H1 (cell line): ENCODE data around the gene PLPPR4. TPM values are rescaled to one million over a fixed set of nuclear protein-coding genes. Genes with fewer than 3 reads are reported as not detected.

Experiments used
- CTCF ChIA-PET: fragments of 300-600 bp; sonication (Branson Sonifier 250); formaldehyde crosslinking; loops from one replicate; lab custom pipeline; 2021; ENCODE audit not compliant: partially characterized antibody; lab: Charles Lee
- POLR2A ChIA-PET: fragments of 300-600 bp; sonication (Branson Sonifier 250); formaldehyde crosslinking; loops from one replicate; lab custom pipeline; 2021; ENCODE audit warnings: inconsistent platforms; ENCODE audit not compliant: partially characterized antibody; lab: Charles Lee
- DNase-seq, 2 experiments: peaks; one replicate each; pipeline versions ENCODE4 v3.0.0 to v3.0.0-alpha.2; 2010 to 2022; ENCODE audit warnings: low spot score in 2 of 2, low read depth in 1 of 2, mixed read lengths in 1 of 2
- FAIRE-seq: peaks from 2 replicates; lab custom pipeline; 2011; peaks lifted over from hg19 to GRCh38; lab: Jason Lieb, UNC
- H2AFZ ChIP-seq: 2 replicates; pipeline ENCODE4 v1.8.1; 2012; ENCODE audit warnings: low read length, inconsistent platforms
- H2AK5ac ChIP-seq: 2 replicates; pipeline ENCODE4 v1.6.1; 2013; ENCODE audit warnings: low read depth, low read length
- H2BK120ac ChIP-seq: replicated peaks from 2 replicates; pipeline ENCODE3; 2013; ENCODE audit warnings: low read depth, low read length, inconsistent platforms
- H2BK12ac ChIP-seq: 2 replicates; pipeline ENCODE4 v1.6.1; 2013; ENCODE audit warnings: low read depth, low read length
- H2BK15ac ChIP-seq: 2 replicates; pipeline ENCODE4 v1.6.1; 2013; ENCODE audit warnings: low read length
- H2BK20ac ChIP-seq: 2 replicates; pipeline ENCODE4 v1.6.1; 2013; ENCODE audit warnings: low read length
- H2BK5ac ChIP-seq: 2 replicates; pipeline ENCODE4 v1.6.1; 2013; ENCODE audit warnings: low read depth, low read length
- H3K14ac ChIP-seq: 2 replicates; pipeline ENCODE4 v1.6.1; 2013; ENCODE audit warnings: inconsistent platforms; ENCODE audit not compliant: insufficient read length
- H3K18ac ChIP-seq: 2 replicates; pipeline ENCODE4 v1.6.1; 2013; ENCODE audit warnings: low read length; ENCODE audit errors: extremely low read depth
- H3K23ac ChIP-seq: 2 replicates; pipeline ENCODE4 v1.6.1; 2013; ENCODE audit warnings: inconsistent platforms; ENCODE audit not compliant: insufficient read length
- H3K23me2 ChIP-seq: 2 replicates; pipeline ENCODE4 v1.6.1; 2013; ENCODE audit warnings: low read depth, low read length
- H3K27ac ChIP-seq: 2 replicates; pipeline ENCODE4 v1.6.1; 2011; ENCODE audit warnings: low read depth, low read length, inconsistent platforms
- H3K27me3 ChIP-seq, 4 experiments: replicated peaks in 1 of 4; 1 replicate in 1 of 4; 2 replicates in 3 of 4; pipeline versions ENCODE4 v1.6.1 to v1.8.1; 2011 to 2013; ENCODE audit warnings: low read length in 3 of 4, mild to moderate bottlenecking in 3 of 4, inconsistent platforms in 2 of 4, mixed read lengths in 2 of 4, moderate library complexity in 1 of 4; ENCODE audit not compliant: control insufficient read depth in 3 of 4, insufficient read depth in 3 of 4; ENCODE audit errors: extremely low read depth in 1 of 4
- H3K36me3 ChIP-seq, 4 experiments: 2 replicates each; pipeline versions ENCODE4 v1.6.1 to v1.8.1; 2011 to 2013; ENCODE audit warnings: mild to moderate bottlenecking in 4 of 4, low read length in 3 of 4, moderate library complexity in 2 of 4, control low read depth in 1 of 4, inconsistent platforms in 1 of 4; ENCODE audit not compliant: insufficient read depth in 4 of 4, control insufficient read depth in 2 of 4
- H3K4ac ChIP-seq: replicated peaks from 2 replicates; pipeline ENCODE3; 2013; ENCODE audit warnings: low read length, low read depth, mixed read lengths, inconsistent platforms; ENCODE audit not compliant: insufficient read length
- H3K4me1 ChIP-seq, 4 experiments: replicated peaks in 1 of 4; 1 replicate in 1 of 4; 2 replicates in 3 of 4; pipeline versions ENCODE4 v1.6.1 to v1.8.1; 2011 to 2013; ENCODE audit warnings: low read length in 3 of 4, inconsistent platforms in 2 of 4, mixed read lengths in 1 of 4; ENCODE audit not compliant: insufficient read depth in 4 of 4, control insufficient read depth in 3 of 4
- H3K4me2 ChIP-seq, 2 experiments: 2 replicates each; pipeline versions ENCODE4 v1.6.1 to v1.8.1; 2011 to 2013; ENCODE audit warnings: low read depth in 2 of 2, low read length in 2 of 2, control low read depth in 1 of 2, inconsistent platforms in 1 of 2, mild to moderate bottlenecking in 1 of 2; ENCODE audit not compliant: insufficient read depth in 1 of 2
- H3K4me3 ChIP-seq, 4 experiments: fragments of 200-600, 300-600 bp in 1 of 4; sonication (generic), shearing (Covaris generic), sonication (Bioruptor Twin) in 1 of 4; 2 replicates each; pipeline versions ENCODE4 v1.5.1 to v1.8.1; 2011 to 2016; ENCODE audit warnings: low read length in 4 of 4, low read depth in 3 of 4, control low read depth in 2 of 4, inconsistent platforms in 2 of 4, mild to moderate bottlenecking in 2 of 4, mixed read lengths in 1 of 4, moderate library complexity in 1 of 4; ENCODE audit not compliant: insufficient read depth in 2 of 4; ENCODE audit errors: extremely low read depth in 1 of 4
- H3K56ac ChIP-seq: replicated peaks from 2 replicates; pipeline ENCODE3; 2013; ENCODE audit warnings: low read depth, mild to moderate bottlenecking, mixed read lengths, low read length, inconsistent platforms; ENCODE audit not compliant: insufficient read length
- H3K79me1 ChIP-seq: 2 replicates; pipeline ENCODE4 v1.6.1; 2013; ENCODE audit warnings: low read depth, low read length, control low read depth
- H3K79me2 ChIP-seq, 2 experiments: 2 replicates each; pipeline versions ENCODE4 v1.6.1 to v1.8.1; 2012 to 2013; ENCODE audit warnings: low read length in 2 of 2, mild to moderate bottlenecking in 2 of 2, inconsistent platforms in 1 of 2; ENCODE audit not compliant: insufficient read depth in 2 of 2, control insufficient read depth in 1 of 2
- H3K9ac ChIP-seq, 4 experiments: replicated peaks in 1 of 4; 1 replicate in 1 of 4; 2 replicates in 3 of 4; pipeline versions ENCODE4 v1.6.1 to v1.8.1; 2011 to 2013; ENCODE audit warnings: low read depth in 3 of 4, low read length in 3 of 4, control low read depth in 2 of 4, mild to moderate bottlenecking in 2 of 4, moderate library complexity in 2 of 4, inconsistent platforms in 1 of 4; ENCODE audit errors: extremely low read depth in 1 of 4
- H3K9me3 ChIP-seq, 2 experiments: 2 replicates each; pipeline versions ENCODE4 v1.6.1 to v1.8.1; 2012 to 2013; ENCODE audit warnings: mild to moderate bottlenecking in 2 of 2, moderate library complexity in 2 of 2, control low read depth in 1 of 2, inconsistent platforms in 1 of 2, low read depth in 1 of 2, low read length in 1 of 2, mixed read lengths in 1 of 2; ENCODE audit not compliant: insufficient read depth in 2 of 2
- H4K20me1 ChIP-seq, 2 experiments: replicated peaks in 1 of 2; 2 replicates each; pipeline versions ENCODE3 to v1.8.1; 2011 to 2013; ENCODE audit warnings: inconsistent platforms in 2 of 2, low read length in 2 of 2, mild to moderate bottlenecking in 1 of 2; ENCODE audit not compliant: insufficient read depth in 2 of 2, control insufficient read depth in 1 of 2
- H4K5ac ChIP-seq: 2 replicates; pipeline ENCODE4 v1.6.1; 2013; ENCODE audit warnings: low read length, low read depth, mixed read lengths, inconsistent platforms; ENCODE audit not compliant: insufficient read length
- H4K8ac ChIP-seq: 2 replicates; pipeline ENCODE4 v1.8.0; 2013; ENCODE audit warnings: mild to moderate bottlenecking, moderate library complexity, low read length, inconsistent platforms; ENCODE audit not compliant: insufficient read depth; ENCODE audit errors: extremely low read depth
- H4K91ac ChIP-seq: replicated peaks from 2 replicates; pipeline ENCODE3; 2013; ENCODE audit warnings: low read length, mixed read lengths, inconsistent platforms; ENCODE audit not compliant: insufficient read length
- CTCF ChIP-seq, 3 experiments: IDR thresholded peaks; 1 replicate in 2 of 3; 2 replicates in 1 of 3; pipeline versions ENCODE4 v1.5.1 to v1.6.1; 2011; ENCODE audit warnings: low read length in 3 of 3, mild to moderate bottlenecking in 3 of 3, inconsistent platforms in 2 of 3, low read depth in 1 of 3, moderate library complexity in 1 of 3; ENCODE audit not compliant: insufficient read depth in 1 of 3; ENCODE audit errors: control extremely low read depth in 1 of 3
- POLR2AphosphoS5 ChIP-seq: IDR thresholded peaks from 2 replicates; pipeline ENCODE4 v1.6.1; 2011; ENCODE audit warnings: low read depth, low read length
- whole genome bisulfite sequencing, 2 experiments: shearing (Covaris generic) in 1 of 2; methylation state at CpG; one replicate each; pipeline versions ENCODE4 v1.1.6 to v1.1.7; 2013 to 2015; ENCODE audit warnings: low lambda C conversion rate in 2 of 2, mixed read lengths in 2 of 2, inconsistent platforms in 1 of 2, low coverage in 1 of 2, missing lambda C conversion rate in 1 of 2; ENCODE audit not compliant: insufficient replicate concordance in 2 of 2, insufficient coverage in 1 of 2, insufficient read length in 1 of 2; ENCODE audit errors: extremely low coverage in 1 of 2, missing lambda C conversion rate in 1 of 2; 5-methylcytosine and 5-hydroxymethylcytosine counted together
- polyA plus RNA-seq, 7 experiments: library from polyadenylated mRNA; depleted of rRNA in 3 of 7; stranded (reverse) in 5 of 7; unstranded in 2 of 7; fragments of >200 nt in 5 of 7; fragments of 200-250 nt in 2 of 7; gene quantifications; 1 replicate in 5 of 7; 2 replicates in 1 of 7; 4 replicates in 1 of 7; pipeline versions ENCODE4 v1.2.1 to v1.2.3, GENCODE V29; 2011 to 2013; ENCODE audit warnings: missing spikeins in 2 of 7, mixed read lengths in 2 of 7
- total RNA-seq: library from RNA; stranded (reverse); fragmentation: NEBNext Ultra II Directional; extraction: Animal tissue kit (Norgen Biotek cat#: 25700); gene quantifications from 2 replicates; pipeline ENCODE4 v1.2.1, GENCODE V29; 2021

Gene PLPPR4
- total and polyA plus RNA-seq, 2 of the 8 experiments (the other 6 are each of a cell fraction or from before 2014, with no cell fraction given) = 0.74 to 2.2 TPM

DNA sequence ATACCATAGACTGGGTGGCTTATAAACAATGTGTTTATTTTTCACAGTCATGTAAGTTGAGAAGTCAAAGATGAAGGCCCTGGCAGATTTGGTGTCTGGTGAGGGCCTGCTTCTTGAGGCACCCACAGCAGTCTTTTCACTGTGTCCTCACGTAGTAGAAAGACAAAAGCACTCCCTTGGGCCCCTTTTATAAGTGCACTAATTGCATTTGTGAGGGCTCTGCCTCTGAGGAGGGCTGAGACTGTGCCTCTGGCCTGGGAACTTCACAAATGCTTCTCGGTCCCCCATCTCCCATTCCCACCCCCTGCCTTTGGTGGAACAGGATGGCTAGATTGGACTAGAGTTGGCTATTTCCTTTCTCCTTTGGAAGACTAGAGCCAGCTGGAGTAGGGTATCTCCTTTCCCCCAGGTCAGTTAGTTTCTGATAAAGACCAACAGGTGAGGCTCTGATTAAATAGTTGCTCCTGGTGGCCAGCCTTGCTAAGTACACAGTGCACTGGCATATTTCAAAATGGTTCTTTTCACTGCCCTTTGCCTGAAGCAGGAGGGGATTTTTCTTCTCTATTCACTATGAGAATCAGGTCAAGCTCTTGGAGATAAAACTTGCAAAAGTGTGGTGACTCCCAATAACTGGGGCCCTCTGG lies 82.9 kb downstream of the PLPPR4 start:
- Histone ChIP-seq H4K91ac (no peak overlapping the region), H3K27me3 (no peaks in the 10 kb centered on the region), H3K79me2 (no peaks in the 10 kb centered on the region), H2AFZ (peak overlapping the region; percentile 73; the same call in 1 of the 2 replicates), H2AK5ac (no peak overlapping the region), H4K20me1 (no peaks in the 10 kb centered on the region), H2BK120ac (no peak overlapping the region), H3K4me3 (no peak overlapping the region), H3K9me3 (no peaks in the 10 kb centered on the region), H3K56ac (no peak overlapping the region), H3K23ac (no peak overlapping the region), H3K18ac (no peak overlapping the region), H3K9ac (no peak overlapping the region), H3K4me2 (no peak overlapping the region), H2BK5ac (no peak overlapping the region), H2BK20ac (no peak overlapping the region), H2BK15ac (no peak overlapping the region), H4K8ac (no peak overlapping the region), H3K4ac (no peak overlapping the region), H3K4me1 (no peaks in the 10 kb centered on the region), H3K36me3 (no peaks in the 10 kb centered on the region), H2BK12ac (no peak overlapping the region), H3K14ac (no peak overlapping the region), H4K5ac (no peak overlapping the region), H3K27ac (no peak overlapping the region), H3K79me1 (no peaks in the 10 kb centered on the region), H3K23me2 (no peaks in the 10 kb centered on the region)
- 72% methylated on average over 2 of the region's 2 CpGs; no CpG with 5 or more reads in 1 of the 2 experiments for WGBS, 2 experiments
- DNase-seq = no peak
- POLR2A ChIA-PET = no interaction called here
- CTCF ChIA-PET = interaction anchor here (1.0 to 1.9 kb wide), 3 partner anchors 12 to 40 kb away, joined by 4 to 11 read pairs (median 6); no protein-coding TSS in a partner anchor
- peak in 2 of 3 experiments; percentile 17 to 22; a peak in 1 of 4 replicates for TF ChIP-seq CTCF (IDR thresholded peaks at IDR 0.05; ENCODE audit: control extremely low read depth in 1 of 3, insufficient read depth in 1 of 3, low read depth in 1 of 3, low read length in 3 of 3)
- no peak for TF ChIP-seq POLR2AphosphoS5
- FAIRE-seq = no peak
